ENCODE results near the gene PTPRB. TPM values are rescaled to one million over a fixed set of nuclear protein-coding genes. Genes with fewer than 3 reads are reported as not detected.
"Not testable (repeated sequence)": the region's sequence is repeated elsewhere in the genome, so short reads cannot be mapped to it uniquely, and the experiment has no call there.

Gene PTPRB
- total RNA-seq, 2 experiments from 2014 or later, result not detected

DNA sequence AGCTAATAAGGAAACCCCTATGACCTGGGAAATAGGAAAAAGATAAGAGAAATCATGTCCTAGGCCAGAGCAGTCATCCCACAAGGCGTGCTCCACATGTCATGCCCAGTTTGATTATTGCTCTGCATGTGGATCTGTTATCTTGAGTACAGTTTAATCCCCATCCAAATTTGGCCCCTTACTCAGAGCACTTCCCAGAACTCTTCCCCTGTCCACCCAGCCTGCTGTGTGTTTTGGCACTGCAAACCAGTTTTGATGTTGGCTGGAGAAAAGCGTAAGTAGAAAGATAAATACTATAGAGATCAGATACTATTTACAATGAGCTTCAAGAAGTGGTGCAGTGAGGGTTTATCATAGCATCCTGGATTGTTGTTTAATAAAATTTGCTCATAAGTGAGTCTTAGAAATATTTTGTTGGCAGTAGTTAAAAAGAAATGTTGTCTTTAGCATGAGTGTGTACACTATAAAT, 83.8 kb downstream of the PTPRB start:
- ChIA-PET CTCF (no interaction called here), POLR2A (no interaction called here)

- POLR2A ChIA-PET, result no interaction called here
- CTCF ChIA-PET, result no interaction called here
Observed at GRCh38 chr12:70551731-70552130, 85.5 kb downstream of the PTPRB start.

DNA sequence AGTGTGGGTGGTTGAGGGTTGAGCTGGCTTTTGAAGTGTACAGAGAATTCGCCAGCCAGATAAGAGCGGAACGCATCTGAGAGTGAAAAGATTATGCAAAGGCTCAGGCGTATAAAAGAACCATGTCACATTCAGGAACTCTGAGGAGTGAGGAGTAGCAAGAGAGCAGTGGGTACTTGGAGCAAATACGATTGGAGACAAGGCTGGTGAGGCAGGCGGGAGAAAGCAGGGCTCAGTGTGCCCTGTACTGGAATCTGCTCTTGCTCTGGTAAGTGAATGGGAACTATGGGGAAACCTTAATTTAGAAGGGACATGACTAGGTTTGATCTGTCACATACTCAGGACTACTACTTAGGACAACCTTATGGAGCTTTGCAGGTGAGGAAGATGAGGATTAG, 87.0 kb downstream of the PTPRB start:
- CTCF ChIA-PET, result no interaction called here
- POLR2A ChIA-PET, result no interaction called here

GRCh38 chr12:70549340-70550179, 87.7 kb downstream of the PTPRB start:
- POLR2A ChIA-PET, result no interaction called here
- CTCF ChIA-PET, result no interaction called here

DNA sequence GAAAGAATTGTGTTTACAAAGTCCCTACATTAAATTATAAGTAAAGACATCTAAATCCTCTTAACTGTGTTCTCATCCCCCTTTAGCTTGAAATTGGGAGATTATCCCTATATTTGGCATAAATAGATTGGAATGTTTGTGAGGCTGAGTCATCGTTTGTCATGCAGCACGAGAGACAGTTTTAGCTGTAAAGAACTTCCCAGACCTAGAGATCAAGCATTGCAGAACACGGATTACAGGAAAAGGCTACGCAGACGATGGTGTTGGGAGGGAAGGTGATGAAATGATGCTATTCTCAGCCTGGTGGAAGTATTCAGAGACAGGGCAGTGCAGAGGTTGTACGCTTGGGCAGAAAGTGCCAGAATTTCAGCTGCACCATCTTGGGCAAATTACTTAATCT, 93.8 kb downstream of the PTPRB start:
- POLR2A ChIA-PET, result no interaction called here
- CTCF ChIA-PET, result no interaction called here

DNA sequence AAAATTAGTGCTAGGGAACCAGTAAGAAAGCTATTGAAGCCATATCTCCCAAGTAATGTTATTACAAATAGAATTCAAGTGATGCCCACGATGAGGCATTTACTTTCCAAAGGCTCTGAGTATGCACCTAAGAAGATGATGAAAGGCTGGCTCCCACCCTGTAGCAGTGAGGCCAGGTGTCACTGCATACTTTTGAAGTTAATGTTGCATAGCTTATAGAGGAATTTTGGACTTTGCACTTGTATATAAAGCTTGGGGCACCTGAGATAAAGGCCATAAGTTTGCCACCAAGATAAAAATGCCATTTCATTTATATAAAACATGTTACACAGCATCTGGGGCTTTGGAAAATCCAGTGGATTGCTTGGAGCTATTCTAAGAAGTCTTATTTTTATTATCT, 96.2 kb downstream of the PTPRB start:
- CTCF ChIA-PET, result no interaction called here
- POLR2A ChIA-PET, result no interaction called here

GRCh38 chr12:70536650-70537049, 100.6 kb downstream of the PTPRB start:
- CTCF ChIA-PET, result no interaction called here
- POLR2A ChIA-PET, result no interaction called here

- ChIA-PET POLR2A (no interaction called here), CTCF (no interaction called here)
Observed at GRCh38 chr12:70535896-70536374, 101.3 kb downstream of the PTPRB start.

DNA sequence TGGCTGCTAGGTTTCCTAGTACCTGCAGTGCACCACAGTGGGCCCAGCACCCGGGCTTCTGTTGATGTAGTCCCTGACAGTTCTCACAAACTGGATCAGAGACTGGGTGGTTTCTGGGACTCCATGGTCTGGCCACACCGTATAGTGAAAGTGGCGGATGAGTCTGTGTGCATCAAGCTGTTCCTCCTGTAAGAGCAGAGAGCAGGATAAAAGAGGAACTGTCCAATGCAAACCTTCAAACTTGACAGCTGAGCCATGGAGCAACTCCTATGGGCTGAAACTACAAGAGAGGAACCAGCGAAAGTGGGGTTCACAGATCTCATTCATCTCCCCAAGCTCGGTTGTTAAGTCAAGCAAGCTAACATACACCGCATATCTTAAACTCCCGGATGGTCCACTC, 102.8 kb downstream of the PTPRB start:
- POLR2A ChIA-PET, result no interaction called here

GRCh38 chr12:70529647-70530046, 107.6 kb downstream of the PTPRB start:
- POLR2A ChIA-PET, result no interaction called here
- CTCF ChIA-PET, result no interaction called here

More for the DNA sequence above, 102.8 kb downstream of the PTPRB start:
- CTCF ChIA-PET, result no interaction called here

GRCh38 chr12:70520847-70521246, 116.4 kb downstream of the PTPRB start:
- POLR2A ChIA-PET, result no interaction called here
- CTCF ChIA-PET, result no interaction called here

DNA sequence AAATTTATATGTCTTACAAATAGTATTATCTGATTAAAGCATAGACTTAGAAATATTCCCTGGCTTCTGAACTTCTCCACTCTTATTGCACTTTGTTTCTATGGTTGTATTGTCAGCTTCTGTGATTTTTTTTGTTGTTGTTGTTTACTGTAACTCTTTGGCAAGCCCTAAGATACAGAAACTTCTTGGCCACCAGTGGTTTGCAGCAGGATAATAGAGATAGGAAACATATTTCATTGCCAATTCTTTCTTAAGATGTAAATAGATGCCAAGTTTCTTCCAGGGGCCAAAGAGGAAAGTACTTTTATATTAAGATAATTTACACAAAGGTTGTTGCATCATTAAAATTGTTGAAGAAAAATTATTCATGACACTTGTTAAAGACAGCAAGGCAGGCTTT, 123.8 kb downstream of the PTPRB start:
- ChIA-PET CTCF (no interaction called here), POLR2A (no interaction called here)

DNA sequence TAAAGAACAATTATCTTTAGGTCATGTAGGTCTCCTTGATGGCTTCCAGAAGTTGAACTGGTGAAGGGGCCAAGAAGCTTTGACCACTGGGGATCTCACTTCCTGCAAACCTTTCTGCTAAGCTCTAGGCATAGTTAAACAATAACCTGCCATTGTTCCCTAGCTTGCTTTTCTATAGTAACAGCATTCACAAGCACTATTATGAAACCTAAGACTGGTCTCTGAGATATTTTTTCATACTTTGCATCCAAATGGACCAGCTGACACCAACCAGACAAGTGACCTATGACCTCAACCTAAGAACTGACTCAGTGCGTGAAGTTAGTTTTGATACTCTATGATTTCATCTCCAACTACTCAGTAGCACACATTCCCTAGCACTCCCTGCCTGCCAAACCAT, 129.1 kb downstream of the PTPRB start:
- ChIA-PET POLR2A (no interaction called here), CTCF (no interaction called here)

DNA sequence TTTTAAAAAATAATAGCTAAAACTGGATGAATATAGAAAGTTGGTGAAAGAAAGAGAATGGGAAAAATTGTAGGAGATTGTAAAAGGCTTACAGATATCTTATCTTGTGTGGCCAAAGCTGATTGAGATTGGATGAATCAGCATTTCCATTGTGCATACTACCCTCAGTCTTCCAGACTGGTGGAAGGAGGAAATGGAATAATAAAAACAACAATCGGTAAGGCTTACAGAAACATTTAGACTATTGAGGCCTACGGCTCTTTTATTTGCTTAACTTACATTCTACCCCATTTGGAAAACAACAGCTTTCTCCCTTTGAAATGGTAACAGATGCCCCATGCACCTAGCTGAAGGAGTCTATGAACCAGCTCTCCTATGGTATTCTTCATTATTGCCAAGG, 129.8 kb downstream of the PTPRB start:
- POLR2A ChIA-PET, result no interaction called here
- CTCF ChIA-PET, result no interaction called here

GRCh38 chr12:70497508-70497907, 139.7 kb downstream of the PTPRB start:
- ChIA-PET CTCF (no interaction called here), POLR2A (no interaction called here)

- CTCF ChIA-PET, POLR2A ChIA-PET: not testable (repeated sequence)
Observed at GRCh38 chr12:70492904-70493303, 144.3 kb downstream of the PTPRB start.

- CTCF ChIA-PET, POLR2A ChIA-PET: not testable (repeated sequence)
Observed at GRCh38 chr12:70490928-70491327, 146.3 kb downstream of the PTPRB start.

DNA sequence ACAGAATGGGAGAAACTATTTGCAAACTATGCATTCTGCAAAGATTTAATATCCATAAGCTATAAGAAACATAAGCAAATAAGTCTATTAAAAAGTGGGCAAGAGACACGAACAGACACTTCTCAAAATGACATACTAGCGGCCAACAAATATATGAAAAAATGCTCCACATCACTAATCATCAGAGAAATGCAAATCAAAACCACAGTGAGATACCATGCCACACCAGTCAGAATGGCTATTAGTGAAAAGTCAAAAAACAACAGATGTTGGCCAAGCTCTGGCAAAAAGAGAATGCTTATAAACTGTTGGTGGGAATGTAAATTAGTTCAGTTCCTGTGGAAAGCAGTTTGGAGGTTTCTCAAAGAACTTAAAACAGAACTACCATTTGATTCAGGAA, 149.8 kb downstream of the PTPRB start:
- ChIA-PET POLR2A (interaction anchor here (0.7 kb wide), 1 partner anchor 747 kb away, joined by 3 read pairs; no protein-coding TSS in a partner anchor), CTCF (no interaction called here)

DNA sequence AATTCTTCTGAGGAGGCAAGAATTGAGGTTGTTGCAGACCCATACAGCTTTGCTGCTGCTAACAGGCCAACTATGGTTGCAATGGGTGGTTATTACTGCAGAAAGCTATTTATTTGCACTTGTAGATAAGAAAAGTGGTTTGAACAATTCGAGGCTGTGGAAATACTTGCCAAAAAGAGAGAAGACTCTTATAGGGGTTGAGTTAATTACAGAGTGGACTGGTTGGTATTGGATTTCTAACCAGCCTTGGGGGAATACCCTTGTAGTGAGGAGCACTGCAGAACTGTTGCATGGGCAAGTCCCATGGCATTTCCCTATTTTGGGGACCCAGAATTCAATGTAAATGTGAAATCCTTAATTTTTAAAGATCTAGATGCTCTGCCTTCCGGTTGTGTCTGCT, 150.6 kb downstream of the PTPRB start:
- ChIA-PET POLR2A (no interaction called here), CTCF (no interaction called here)

- POLR2A ChIA-PET, result interaction anchor here (0.6 kb wide), 1 partner anchor 20 kb away, joined by 6 read pairs; no protein-coding TSS in a partner anchor
- CTCF ChIA-PET, result no interaction called here
Observed at GRCh38 chr12:70485704-70486103, 151.5 kb downstream of the PTPRB start.

- CTCF ChIA-PET, result no interaction called here
Observed at GRCh38 chr12:70484464-70484863, 152.8 kb downstream of the PTPRB start.

DNA sequence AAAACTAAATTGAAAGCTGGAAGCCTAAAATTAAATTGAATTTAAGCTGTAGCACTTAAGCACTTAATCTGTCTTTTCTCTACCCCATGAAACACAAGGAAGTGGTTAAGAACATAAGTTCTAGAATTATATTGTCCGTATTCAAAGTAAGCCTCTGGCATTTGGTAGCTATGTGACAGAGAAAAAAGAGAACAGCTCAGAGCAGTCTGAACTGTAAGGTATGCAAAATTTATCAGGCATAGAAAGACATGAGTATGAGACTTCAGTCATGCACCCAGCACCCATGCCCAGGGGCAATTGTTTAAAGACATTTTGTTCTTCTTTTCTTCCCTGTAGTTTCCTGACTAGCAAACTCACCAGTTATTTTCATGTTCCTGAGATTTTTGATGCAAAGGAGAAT, 154.5 kb downstream of the PTPRB start:
- ChIA-PET CTCF (no interaction called here), POLR2A (no interaction called here)

More at GRCh38 chr12:70484464-70484863, 152.8 kb downstream of the PTPRB start:
- POLR2A ChIA-PET, result no interaction called here
